Transverse colon (tissue), 4 donors: ENCODE results near the gene KIAA1755. TPM values are rescaled to one million over a fixed set of nuclear protein-coding genes. Genes with fewer than 3 reads are reported as not detected.

Experiments
- DNase-seq: peaks from one replicate; pipeline ENCODE4 v3.0.0-alpha.2; 2019
- H3K27ac ChIP-seq, 4 donors: fragments of 200-600 bp; sonication (generic); 2 replicates each; pipeline ENCODE4 v1.5.1; 2016 to 2018; ENCODE audit warnings: inconsistent platforms in 4 of 4
- H3K27me3 ChIP-seq: fragments of 200-600 bp; sonication (generic); 2 replicates; pipeline ENCODE4 v1.5.1; 2017; ENCODE audit warnings: inconsistent platforms
- H3K36me3 ChIP-seq, 4 donors: fragments of 200-600 bp; sonication (generic); 2 replicates each; pipeline ENCODE4 v1.5.1; 2017 to 2019; ENCODE audit warnings: inconsistent platforms in 4 of 4
- H3K4me1 ChIP-seq, 4 donors: fragments of 200-600 bp; sonication (generic); 2 replicates each; pipeline ENCODE4 v1.5.1; 2017 to 2020; ENCODE audit warnings: inconsistent platforms in 4 of 4
- H3K4me3 ChIP-seq, 4 donors: fragments of 200-600 bp; sonication (generic); 1 replicate in 1 of 4; 2 replicates in 3 of 4; pipeline versions ENCODE4 v1.5.1 to v1.6.1; 2017 to 2019; ENCODE audit warnings: inconsistent platforms in 4 of 4
- H3K9me3 ChIP-seq, 2 donors: fragments of 200-600 bp; sonication (generic); 2 replicates each; pipeline ENCODE4 v1.5.1; 2017 to 2019; ENCODE audit warnings: inconsistent platforms in 2 of 2
- EP300 ChIP-seq: sonication (generic); formaldehyde crosslinking; IDR thresholded peaks from one replicate; pipeline ENCODE4 v1.6.1; 2017; ENCODE audit warnings: antibody characterized with exemption, low read depth
- POLR2A ChIP-seq: fragments of 450-650 bp; IDR thresholded peaks from one replicate; pipeline ENCODE4 v1.6.1; 2016; ENCODE audit warnings: antibody characterized with exemption, mild to moderate bottlenecking, moderate library complexity
- POLR2AphosphoS5 ChIP-seq, 3 donors: sonication (generic); formaldehyde crosslinking; IDR thresholded peaks; one replicate each; pipeline ENCODE4 v1.6.1; 2016; ENCODE audit warnings: antibody characterized with exemption in 3 of 3
- WGBS, 2 donors: methylation state at CpG; one replicate each; pipeline ENCODE4 v1.1.5; 2018; ENCODE audit warnings: low coverage in 1 of 2; 5-methylcytosine and 5-hydroxymethylcytosine counted together
- in situ Hi-C, 4 donors: fragments of 200-750 bp; cut with MboI; loops; one replicate each; pipeline versions ENCODE4 v1.15.0 to v1.15.1; 2017; ENCODE audit warnings: low sequenced_read_pairs in 3 of 4, low pct_ligation_motif_present in 1 of 4, low pct_unique_long_range_greater_than_20kb in 1 of 4
- intact Hi-C: fragments of 100-400 bp; cut with DNase I; formaldehyde crosslinking; loops from one replicate; pipeline ENCODE4 v1.15.1; 2023; ENCODE audit warnings: low total_unique reads
- total RNA-seq, 4 donors: library from RNA; depleted of rRNA; stranded (reverse); fragments of >200 nt; gene quantifications; one replicate each; pipeline ENCODE4 v1.1.0, GENCODE V29; 2016
- TF ChIP-seq, protein P1 (sequence below), 5 experiments: fragments of 200-600 bp in 3 of 5; fragments of 450-650 bp in 2 of 5; sonication (generic) in 3 of 5; IDR thresholded peaks; 1 replicate in 2 of 5; 2 replicates in 3 of 5; pipeline ENCODE4 v1.5.1; 2016 to 2017; ENCODE audit warnings: antibody characterized with exemption in 5 of 5, inconsistent platforms in 3 of 5, mild to moderate bottlenecking in 2 of 5, moderate library complexity in 1 of 5

KIAA1755 gene
- total RNA-seq, 4 donors from 2014 or later, result 1.6 to 20.2 (median 3.7) TPM

DNA sequence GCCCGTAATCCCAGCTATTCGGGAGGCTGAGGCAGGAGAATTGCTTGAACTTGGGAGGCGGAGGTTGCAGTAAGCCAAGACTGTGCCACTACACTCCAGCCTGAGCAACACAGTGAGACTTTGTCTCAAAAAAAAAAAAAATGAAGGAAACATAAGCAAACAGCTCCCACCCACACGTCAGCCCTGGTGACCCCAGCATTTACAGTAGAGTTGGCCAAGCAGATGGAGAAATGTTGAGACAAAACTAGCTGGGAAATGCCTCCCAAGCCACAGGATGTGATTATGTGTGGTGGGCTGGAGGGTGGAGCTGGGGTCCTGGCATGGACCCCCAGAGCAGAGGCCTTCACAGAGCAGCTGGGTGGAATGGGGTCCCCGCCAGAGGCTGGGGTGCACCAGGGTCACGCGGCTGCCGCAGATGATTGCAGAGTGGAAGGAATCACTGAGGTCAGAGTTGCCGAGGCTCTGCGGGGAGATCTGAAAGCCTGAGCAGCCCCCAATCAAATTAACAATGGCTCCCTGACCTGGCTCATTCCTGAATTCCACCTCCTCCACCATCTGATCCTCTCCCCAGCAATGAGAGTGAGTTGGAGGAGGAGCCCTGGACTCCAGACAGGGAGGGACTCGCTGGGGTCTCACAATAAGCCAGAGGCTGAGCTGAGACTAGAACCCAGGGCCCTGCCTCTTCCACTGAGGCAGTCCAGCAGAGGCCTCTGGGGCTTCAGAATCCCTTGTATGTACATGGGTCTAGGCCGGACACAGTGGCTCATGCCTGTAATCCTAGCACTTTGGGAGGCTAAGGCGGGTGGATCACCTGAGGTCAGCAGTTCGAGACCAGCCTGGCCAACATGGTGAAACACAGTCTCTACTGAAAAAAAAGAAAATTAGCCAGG lies 60.8 kb downstream of the KIAA1755 start:
- in situ Hi-C loops (no loop called here), intact Hi-C loops (no loop called here)
- Histone ChIP-seq H3K4me1 (no peaks in the 10 kb centered on the region), H3K4me3 (no peak overlapping the region), H3K27ac (no peak overlapping the region), H3K36me3 (no peaks in the 10 kb centered on the region), H3K27me3 (no peaks in the 10 kb centered on the region), H3K9me3 (no peaks in the 10 kb centered on the region)
- TF ChIP-seq EP300, result no peak
- WGBS, 2 donors, result 55 to 84% methylated on average over 2 to 11 of the region's 14 CpGs
- no peak for DNase-seq

DNA sequence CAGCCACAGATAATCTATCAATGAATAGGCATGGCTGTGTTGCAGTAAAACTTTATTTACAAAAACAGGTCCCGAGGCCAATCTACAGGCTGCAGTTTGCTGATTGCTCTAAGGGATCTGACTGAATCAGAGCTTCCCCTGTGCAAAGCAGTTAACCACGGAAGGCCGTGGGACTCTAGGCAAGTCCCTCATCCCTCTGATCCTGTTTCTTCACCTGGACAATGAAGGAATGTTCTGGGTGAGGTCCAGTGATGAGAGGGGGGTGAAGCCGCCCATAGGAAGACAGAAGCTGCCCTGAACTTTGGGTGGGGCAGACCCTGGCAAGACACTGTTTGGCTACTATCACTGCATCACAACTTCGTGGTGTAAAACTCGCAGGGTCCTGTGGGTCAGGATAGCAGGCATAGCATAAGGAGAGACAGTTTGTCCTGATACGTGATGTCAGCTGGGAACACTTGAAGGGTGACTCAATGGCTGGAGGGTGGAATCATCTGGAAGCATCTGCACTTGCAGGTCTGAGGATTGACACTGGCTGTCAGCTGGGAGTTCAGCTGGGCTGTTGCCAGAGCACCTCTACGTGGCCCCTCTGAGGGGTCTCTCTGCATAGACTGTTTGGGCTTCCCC lies 62.2 kb downstream of the KIAA1755 start:
- 60 to 72% methylated on average over 1 to 8 of the region's 8 CpGs for WGBS, 2 donors
- in situ Hi-C loops, result no loop called here
- Histone ChIP-seq H3K27ac (no peak overlapping the region), H3K36me3 (no peaks in the 10 kb centered on the region), H3K4me3 (no peak overlapping the region), H3K27me3 (no peaks in the 10 kb centered on the region), H3K4me1 (no peaks in the 10 kb centered on the region), H3K9me3 (no peaks in the 10 kb centered on the region)
- intact Hi-C loops, result no loop called here
- DNase-seq, result no peak
- TF ChIP-seq POLR2A (no peak), EP300 (no peak), POLR2AphosphoS5 (IDR thresholded peaks at IDR 0.05) (no peak)
- TF ChIP-seq, protein P1, sequence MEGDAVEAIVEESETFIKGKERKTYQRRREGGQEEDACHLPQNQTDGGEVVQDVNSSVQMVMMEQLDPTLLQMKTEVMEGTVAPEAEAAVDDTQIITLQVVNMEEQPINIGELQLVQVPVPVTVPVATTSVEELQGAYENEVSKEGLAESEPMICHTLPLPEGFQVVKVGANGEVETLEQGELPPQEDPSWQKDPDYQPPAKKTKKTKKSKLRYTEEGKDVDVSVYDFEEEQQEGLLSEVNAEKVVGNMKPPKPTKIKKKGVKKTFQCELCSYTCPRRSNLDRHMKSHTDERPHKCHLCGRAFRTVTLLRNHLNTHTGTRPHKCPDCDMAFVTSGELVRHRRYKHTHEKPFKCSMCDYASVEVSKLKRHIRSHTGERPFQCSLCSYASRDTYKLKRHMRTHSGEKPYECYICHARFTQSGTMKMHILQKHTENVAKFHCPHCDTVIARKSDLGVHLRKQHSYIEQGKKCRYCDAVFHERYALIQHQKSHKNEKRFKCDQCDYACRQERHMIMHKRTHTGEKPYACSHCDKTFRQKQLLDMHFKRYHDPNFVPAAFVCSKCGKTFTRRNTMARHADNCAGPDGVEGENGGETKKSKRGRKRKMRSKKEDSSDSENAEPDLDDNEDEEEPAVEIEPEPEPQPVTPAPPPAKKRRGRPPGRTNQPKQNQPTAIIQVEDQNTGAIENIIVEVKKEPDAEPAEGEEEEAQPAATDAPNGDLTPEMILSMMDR (IDR thresholded peaks at IDR 0.05), result no peak

- in situ Hi-C loops, result no loop called here
- Histone ChIP-seq H3K9me3 (no peaks in the 10 kb centered on the region), H3K27ac (no peak overlapping the region), H3K27me3 (no peaks in the 10 kb centered on the region), H3K4me1 (no peaks in the 10 kb centered on the region), H3K4me3 (no peak overlapping the region), H3K36me3 (no peaks in the 10 kb centered on the region)
- WGBS, 2 donors, result 85% methylated on average over 1 of the region's 1 CpG; no CpG with 5 or more reads in 1 of the 2 donors
- no peak for DNase-seq
- intact Hi-C loops, result no loop called here
- no peak for TF ChIP-seq EP300
- no peak for TF ChIP-seq POLR2AphosphoS5 (IDR thresholded peaks at IDR 0.05)
- no peak for TF ChIP-seq POLR2A
- TF ChIP-seq, protein P1 (IDR thresholded peaks at IDR 0.05), result no peak
These were observed 62.9 kb downstream of the KIAA1755 start for GRCh38 chr20:38197619-38198018.

- in situ Hi-C loops (no loop called here), intact Hi-C loops (no loop called here)
- no peaks in the 10 kb centered on the region for H3K27me3 ChIP-seq
- 64 to 74% methylated on average over 4 to 5 of the region's 5 CpGs for WGBS, 2 donors
- H3K27ac ChIP-seq, result no peak overlapping the region
- no peak for DNase-seq
- H3K4me3 ChIP-seq, result no peak overlapping the region
- H3K9me3 ChIP-seq, result no peaks in the 10 kb centered on the region
- H3K4me1 ChIP-seq, result no peaks in the 10 kb centered on the region
- H3K36me3 ChIP-seq, result no peaks in the 10 kb centered on the region
- no peak for TF ChIP-seq POLR2A
- no peak for TF ChIP-seq POLR2AphosphoS5 (IDR thresholded peaks at IDR 0.05)
- TF ChIP-seq EP300, result no peak
- TF ChIP-seq, protein P1 (IDR thresholded peaks at IDR 0.05), result no peak
These were observed 63.3 kb downstream of the KIAA1755 start for GRCh38 chr20:38197217-38197616.
